Nasal cavity respiratory epithelium epithelial cell of viscerocranial mucosa (primary cell): ENCODE data around the gene SBSN. TPM values are rescaled to one million over a fixed set of nuclear protein-coding genes. Genes with fewer than 3 reads are reported as not detected.

ENCODE experiments used
- total RNA-seq: library from RNA; depleted of rRNA; stranded (reverse); fragments of >200 nt; gene quantifications from 2 replicates; pipeline ENCODE4 v1.2.3, GENCODE V29; 2014

The SBSN gene, protein sequence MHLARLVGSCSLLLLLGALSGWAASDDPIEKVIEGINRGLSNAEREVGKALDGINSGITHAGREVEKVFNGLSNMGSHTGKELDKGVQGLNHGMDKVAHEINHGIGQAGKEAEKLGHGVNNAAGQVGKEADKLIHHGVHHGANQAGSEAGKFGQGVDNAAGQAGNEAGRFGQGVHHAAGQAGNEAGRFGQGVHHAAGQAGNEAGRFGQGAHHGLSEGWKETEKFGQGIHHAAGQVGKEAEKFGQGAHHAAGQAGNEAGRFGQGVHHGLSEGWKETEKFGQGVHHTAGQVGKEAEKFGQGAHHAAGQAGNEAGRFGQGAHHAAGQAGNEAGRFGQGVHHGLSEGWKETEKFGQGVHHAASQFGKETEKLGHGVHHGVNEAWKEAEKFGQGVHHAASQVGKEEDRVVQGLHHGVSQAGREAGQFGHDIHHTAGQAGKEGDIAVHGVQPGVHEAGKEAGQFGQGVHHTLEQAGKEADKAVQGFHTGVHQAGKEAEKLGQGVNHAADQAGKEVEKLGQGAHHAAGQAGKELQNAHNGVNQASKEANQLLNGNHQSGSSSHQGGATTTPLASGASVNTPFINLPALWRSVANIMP
- 16.5 and 67.3 TPM in 2 replicates for total RNA-seq

DNA sequence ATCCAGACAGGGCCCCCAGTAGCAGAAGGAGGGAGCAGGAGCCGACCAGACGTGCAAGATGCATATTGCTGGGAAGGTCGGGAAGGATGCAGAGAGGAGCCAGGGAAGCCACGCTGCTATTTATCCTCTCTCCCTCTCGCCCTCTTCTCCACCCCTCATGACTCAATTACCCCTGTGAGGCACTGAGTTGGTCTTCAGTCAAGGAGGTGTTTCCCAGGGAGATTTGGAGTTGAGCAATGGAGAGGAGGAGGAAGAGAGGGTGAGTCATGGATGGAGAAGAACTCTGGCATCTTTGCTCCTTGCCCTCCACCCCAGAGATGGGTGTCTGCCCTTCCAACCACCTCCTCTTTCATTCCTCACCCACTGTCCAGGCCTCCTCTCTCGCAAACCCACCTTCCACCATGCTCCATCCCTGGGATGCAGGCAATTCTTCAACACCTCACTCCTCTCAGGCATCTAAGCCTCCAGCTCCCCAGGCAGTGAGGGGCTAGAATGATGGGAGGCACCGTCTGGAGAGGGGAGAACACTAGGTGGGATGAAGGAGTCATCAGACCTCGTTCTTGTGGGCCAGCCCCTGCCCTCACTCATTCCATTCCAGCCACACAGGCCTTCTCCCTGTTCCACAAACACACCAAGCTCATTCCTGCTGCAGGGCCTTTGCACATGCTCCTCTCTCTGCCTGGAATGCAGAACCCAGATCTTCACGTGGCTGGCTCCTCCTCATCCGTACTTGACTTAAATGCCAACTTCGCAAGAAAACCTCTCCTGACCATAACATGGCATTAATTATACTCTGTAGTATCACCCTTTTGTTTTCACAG, at the start of gene SBSN:
Gene SBSN (minus strand): TSS at position 94 of the 821 bp plus-strand sequence. CDS start 30 bp downstream, at position 64.

DNA sequence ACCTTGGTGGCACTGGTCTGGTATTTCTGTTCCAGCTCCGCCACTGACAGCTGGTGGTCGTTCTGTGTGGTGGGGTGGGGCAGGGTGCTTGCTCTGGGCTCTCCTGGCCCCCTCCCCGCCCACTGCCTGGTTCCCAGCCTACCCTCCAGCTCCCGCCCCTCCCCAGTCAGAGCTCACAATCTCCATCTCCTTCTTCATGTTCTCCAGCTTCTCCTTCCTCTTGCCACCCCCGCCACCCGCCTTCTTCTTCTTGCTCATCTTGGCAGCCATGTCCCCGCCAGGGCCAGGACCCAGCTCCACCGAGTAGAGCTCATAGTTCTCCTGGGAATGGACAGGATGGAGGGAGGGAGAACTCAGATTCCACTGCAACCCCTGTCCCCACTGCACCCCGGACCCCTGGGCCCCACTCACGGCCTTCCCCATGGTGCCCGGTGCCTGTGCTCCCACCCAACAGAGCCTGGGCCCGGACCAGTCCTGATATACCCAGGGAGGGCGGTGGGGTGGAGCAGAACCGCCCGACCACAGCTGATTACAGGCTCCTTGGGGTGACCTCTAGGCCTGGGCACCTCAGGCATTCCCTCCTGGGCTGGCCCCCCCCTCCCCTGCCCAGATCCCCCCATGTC, 35.2 kb upstream of the SBSN start, which contains the start of gene ATP4A:
Gene ATP4A (minus strand): TSS at position 452 of the 623 bp plus-strand sequence. CDS start 29 bp downstream, at position 423.

DNA sequence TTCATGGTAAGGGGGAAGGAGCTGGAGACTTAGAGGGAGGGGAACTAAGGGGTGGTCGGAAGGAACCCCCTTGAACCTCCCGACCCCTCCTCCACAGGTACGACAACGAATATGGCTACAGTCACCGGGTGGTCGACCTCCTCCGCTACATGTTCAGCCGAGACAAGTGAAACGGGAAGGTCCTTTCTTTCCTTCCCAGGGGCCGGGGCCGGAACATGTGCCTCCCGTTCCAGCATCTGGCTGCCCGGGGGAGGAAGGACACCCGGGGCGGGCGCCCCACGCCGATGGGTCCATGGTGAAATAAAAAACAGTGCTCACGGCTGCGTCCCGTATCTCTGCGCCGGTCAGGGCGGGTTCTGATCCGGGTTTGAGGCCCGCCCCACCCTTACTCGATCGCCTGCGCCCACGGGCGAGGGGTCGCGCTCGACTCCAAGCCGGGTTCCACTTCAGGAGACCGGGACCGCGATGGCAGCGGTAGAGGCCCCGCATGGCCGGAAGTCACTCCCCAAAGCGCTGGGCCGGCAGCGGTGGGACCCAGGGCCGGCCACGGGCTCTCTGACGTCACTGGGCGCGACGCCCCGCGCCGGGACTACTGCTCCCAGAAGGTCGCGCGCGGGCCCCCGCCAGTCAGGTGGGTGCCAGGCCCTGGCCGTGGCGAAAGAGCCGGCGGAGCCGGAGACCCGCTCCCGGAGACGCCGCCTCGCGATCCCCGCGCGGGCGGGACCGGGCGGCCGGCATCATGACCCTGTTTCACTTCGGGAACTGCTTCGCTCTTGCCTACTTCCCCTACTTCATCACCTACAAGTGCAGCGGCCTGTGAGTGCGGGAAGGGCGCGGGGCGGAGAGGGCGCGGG, 17.1 kb upstream of the SBSN start, which contains the start of gene TMEM147:
Gene TMEM147 (plus strand): TSS at position 626 of the 854 bp plus-strand sequence. CDS start 114 bp downstream, at position 740.

DNA sequence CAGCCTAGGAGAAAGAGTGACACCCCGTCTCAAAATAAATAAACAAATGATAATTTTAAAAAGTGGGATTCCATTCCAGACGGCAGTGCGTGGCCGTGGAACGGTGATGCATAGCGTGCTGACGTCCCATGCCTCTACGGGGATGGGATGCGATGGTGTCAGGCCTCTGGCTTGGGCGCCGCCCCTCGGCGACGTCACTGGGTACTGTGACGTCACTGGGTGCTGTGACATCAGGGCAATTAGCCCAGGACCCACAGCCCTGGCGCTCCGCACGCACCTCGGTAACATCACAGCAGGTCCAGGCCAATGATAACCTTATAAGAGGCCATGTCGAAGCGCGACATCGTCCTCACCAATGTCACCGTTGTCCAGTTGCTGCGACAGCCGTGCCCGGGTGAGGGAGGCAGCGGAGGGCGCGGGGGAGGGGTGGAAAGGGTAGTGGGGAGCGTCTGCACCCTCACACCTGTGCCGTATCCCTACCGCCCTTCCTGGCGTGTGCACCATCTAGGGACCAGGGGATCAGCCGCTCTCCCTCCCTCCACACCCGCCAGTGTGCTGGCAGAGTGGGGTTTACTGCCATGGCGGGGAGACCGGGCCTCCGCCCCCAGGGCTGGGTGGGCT, 5.2 kb upstream of the SBSN start, which contains the start of gene GAPDHS:
Gene GAPDHS (plus strand): TSS at position 256 of the 621 bp plus-strand sequence. CDS start 72 bp downstream, at position 328.

DNA sequence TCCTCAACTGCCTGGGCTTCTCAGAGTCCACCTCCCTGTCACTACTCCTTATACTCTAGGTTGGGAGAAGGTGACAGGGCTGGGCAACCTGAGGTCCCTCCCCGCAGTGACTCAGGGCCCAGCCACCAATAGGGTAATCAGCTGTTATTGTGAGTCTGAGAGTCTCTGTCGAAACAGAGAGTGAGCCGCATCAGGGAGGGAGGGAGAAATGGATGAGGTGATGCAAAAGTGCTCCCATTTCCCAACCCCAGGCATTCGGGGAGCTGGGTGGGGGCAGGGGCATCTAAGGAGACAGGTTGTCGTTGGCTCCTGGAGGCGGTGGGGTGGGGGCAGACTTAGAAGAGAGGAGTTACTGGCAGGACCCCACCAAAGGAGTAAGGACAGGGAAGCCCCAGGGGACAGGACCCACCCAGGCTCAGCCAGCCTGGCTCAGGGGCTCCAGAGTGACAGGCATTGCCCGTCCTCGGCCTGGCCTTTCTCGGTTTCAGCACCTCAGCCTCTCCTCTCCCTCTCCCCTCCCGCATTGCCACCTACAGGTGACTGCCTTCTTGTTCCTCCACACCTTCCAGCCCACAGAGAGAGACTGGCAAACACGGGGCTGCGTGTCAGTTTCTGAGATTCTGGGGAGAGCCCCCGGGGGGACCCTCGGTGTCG, 14.4 kb downstream of the SBSN start, which contains the start of gene DMKN:
Gene DMKN (minus strand): TSS at position 22 of the 654 bp plus-strand sequence. CDS start 174 bp downstream, outside the sequence.

DNA sequence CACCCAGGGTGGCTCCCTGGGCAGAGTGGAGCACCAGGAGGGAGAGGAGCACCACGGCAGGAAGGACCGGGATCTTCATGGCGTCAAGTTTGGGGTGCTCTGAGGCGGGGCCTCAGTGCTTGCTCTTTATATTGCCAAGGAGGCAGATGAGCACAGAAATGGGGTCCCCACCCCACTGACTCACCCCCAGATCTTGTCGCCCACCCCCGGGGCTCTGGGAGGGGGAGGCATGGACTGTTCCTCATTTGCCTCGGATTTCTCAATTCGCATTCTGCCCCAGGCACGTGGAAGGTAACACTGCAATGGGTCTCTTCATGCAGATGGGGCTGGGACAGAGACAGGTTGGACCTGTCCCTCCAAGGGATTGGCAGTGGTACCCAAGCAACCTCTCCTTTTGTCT, 37.7 kb downstream of the SBSN start, which contains the start of gene KRTDAP:
Gene KRTDAP (minus strand): TSS at position 101 of the 400 bp plus-strand sequence. CDS start 22 bp downstream, at position 79.

Other genes starting within 250 kb of the SBSN start
- gene HAMP, start 245.8 kb downstream of the SBSN start, total RNA-seq, result not detected in 2 replicates
- gene MAG, start 236.2 kb downstream of the SBSN start, total RNA-seq, result not detected in 2 replicates
- gene CD22, start 199.1 kb downstream of the SBSN start, total RNA-seq, result 0.34 TPM in 1 of 2 replicates, not detected in the other
- gene FFAR1, start 180.4 kb downstream of the SBSN start, total RNA-seq, result not detected in 2 replicates
- gene FFAR3, start 169.9 kb downstream of the SBSN start, total RNA-seq, result not detected in 2 replicates
- gene GPR42, start 157.2 kb downstream of the SBSN start, total RNA-seq, result not detected in 2 replicates
- not detected in 2 replicates for gene FFAR2, start 80.1 kb downstream of the SBSN start, total RNA-seq
- gene KRTDAP, start 37.8 kb downstream of the SBSN start, total RNA-seq, result 0.28 and 13.7 TPM in 2 replicates
- 78.4 and 142 TPM in 2 replicates for gene DMKN, start 14.7 kb downstream of the SBSN start, total RNA-seq
- gene GAPDHS, start 5.1 kb upstream of the SBSN start, total RNA-seq, result not detected in 2 replicates
- gene TMEM147, start 17.3 kb upstream of the SBSN start, total RNA-seq, result 99.0 and 109 TPM in 2 replicates
- gene ATP4A, start 35.3 kb upstream of the SBSN start, total RNA-seq, result not detected in 2 replicates
- not detected in 2 replicates for gene PMIS2, start 57.9 kb upstream of the SBSN start, total RNA-seq
- gene HAUS5, start 84.4 kb upstream of the SBSN start, total RNA-seq, result 3.1 and 4.6 TPM in 2 replicates
- 33.2 and 37.9 TPM in 2 replicates for gene RBM42, start 100.7 kb upstream of the SBSN start, total RNA-seq
- 0.34 TPM in 1 of 2 replicates, not detected in the other for gene ETV2, start 113.4 kb upstream of the SBSN start, total RNA-seq
- gene COX6B1, start 120.0 kb upstream of the SBSN start, total RNA-seq, result 88.5 and 102 TPM in 2 replicates
- gene UPK1A, start 138.2 kb upstream of the SBSN start, total RNA-seq, result not detected in 2 replicates
- gene ZBTB32, start 176.2 kb upstream of the SBSN start, total RNA-seq, result not detected in 2 replicates
- gene KMT2B, start 189.7 kb upstream of the SBSN start, total RNA-seq, result 4.1 and 21.1 TPM in 2 replicates
- under 0.01 and 0.43 TPM in 2 replicates for gene IGFLR1, start 214.1 kb upstream of the SBSN start, total RNA-seq
- gene U2AF1L4, start 217.1 kb upstream of the SBSN start, total RNA-seq, result 9.1 and 12.6 TPM in 2 replicates
- gene PSENEN, start 217.3 kb upstream of the SBSN start, total RNA-seq, result 14.9 and 15.7 TPM in 2 replicates
- gene LIN37, start 220.3 kb upstream of the SBSN start, total RNA-seq, result 5.8 and 7.3 TPM in 2 replicates
- gene HSPB6, start 228.7 kb upstream of the SBSN start, total RNA-seq, result under 0.01 and 0.28 TPM in 2 replicates
- gene PROSER3, start 229.9 kb upstream of the SBSN start, total RNA-seq, result 2.1 and 5.7 TPM in 2 replicates
- gene ARHGAP33, start 247.3 kb upstream of the SBSN start, total RNA-seq, result 0.57 TPM in 1 of 2 replicates, not detected in the other